Measurements from ENCODE around the gene TNFRSF19. TPM values are rescaled to one million over a fixed set of nuclear protein-coding genes. Genes with fewer than 3 reads are reported as not detected.
A peak's percentile ranks its signal among the peaks of the same experiment; 100 is the strongest.

Gene TNFRSF19
- total and polyA plus RNA-seq, 2 of the 13 experiments (the other 11 are each of a cell fraction or from before 2014, with no cell fraction given) = 75.3 to 77.7 TPM

DNA sequence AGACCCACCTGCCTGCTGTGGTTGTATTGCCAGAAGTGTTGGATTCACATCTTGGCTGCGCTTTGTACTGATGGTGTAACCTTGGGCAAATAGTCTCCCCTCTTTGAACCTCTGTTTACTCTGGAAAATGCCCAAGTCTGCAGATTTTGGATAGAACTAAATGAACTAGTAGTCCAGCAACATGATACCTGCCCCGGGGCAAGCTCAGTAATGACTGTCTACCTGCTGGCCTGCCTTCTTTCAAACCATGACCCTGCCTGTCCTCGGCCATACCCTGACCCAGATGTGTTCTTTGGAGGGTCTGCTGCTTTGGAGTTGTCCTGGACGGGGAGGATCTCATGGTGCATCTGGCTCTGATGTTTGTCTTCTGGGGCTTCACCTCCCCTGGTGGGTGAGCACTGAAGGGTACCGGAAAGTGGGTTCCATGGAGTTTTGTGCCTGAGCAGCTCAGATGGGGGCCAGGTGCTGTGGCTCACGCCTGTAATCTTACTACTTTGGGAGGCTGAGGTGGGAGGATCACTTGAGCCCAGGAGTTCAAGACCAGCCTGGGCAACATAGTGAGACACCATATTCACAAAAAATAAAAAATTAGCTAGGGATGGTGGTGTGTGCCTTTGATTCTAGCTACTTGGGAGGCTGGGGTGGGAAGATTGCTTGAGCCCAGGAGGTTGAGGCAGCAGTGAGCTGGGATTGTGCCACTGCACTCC lies 59.5 kb downstream of the TNFRSF19 start (continued):
- TF ChIP-seq POGK (CRISPR knock-in tag; conservative IDR thresholded peaks at IDR 0.05) (peak; percentile 69; the same call in 1 of the 2 replicates), SRY (CRISPR knock-in tag; IDR thresholded peaks at IDR 0.05) (no peak), CREB3 (CRISPR knock-in tag; IDR thresholded peaks at IDR 0.05) (no peak), ZFAT (CRISPR knock-in tag; conservative IDR thresholded peaks at IDR 0.05) (no peak), ZNF776 (CRISPR knock-in tag; IDR thresholded peaks at IDR 0.05) (no peak), CBFB (CRISPR knock-in tag; IDR thresholded peaks at IDR 0.05) (no peak), TOE1 (CRISPR knock-in tag; IDR thresholded peaks at IDR 0.05) (no peak), ZNF670 (CRISPR knock-in tag; IDR thresholded peaks at IDR 0.05; ENCODE audit: borderline replicate concordance) (no peak), ZFY (CRISPR knock-in tag; IDR thresholded peaks at IDR 0.05) (no peak), ZBTB34 (CRISPR knock-in tag; IDR thresholded peaks at IDR 0.05) (peak; percentile 92), BRD4 (CRISPR knock-in tag; IDR thresholded peaks at IDR 0.05) (no peak), TFDP1 (CRISPR knock-in tag; IDR thresholded peaks at IDR 0.05; ENCODE audit: borderline replicate concordance) (no peak)
- TF ChIP-seq, protein P1, sequence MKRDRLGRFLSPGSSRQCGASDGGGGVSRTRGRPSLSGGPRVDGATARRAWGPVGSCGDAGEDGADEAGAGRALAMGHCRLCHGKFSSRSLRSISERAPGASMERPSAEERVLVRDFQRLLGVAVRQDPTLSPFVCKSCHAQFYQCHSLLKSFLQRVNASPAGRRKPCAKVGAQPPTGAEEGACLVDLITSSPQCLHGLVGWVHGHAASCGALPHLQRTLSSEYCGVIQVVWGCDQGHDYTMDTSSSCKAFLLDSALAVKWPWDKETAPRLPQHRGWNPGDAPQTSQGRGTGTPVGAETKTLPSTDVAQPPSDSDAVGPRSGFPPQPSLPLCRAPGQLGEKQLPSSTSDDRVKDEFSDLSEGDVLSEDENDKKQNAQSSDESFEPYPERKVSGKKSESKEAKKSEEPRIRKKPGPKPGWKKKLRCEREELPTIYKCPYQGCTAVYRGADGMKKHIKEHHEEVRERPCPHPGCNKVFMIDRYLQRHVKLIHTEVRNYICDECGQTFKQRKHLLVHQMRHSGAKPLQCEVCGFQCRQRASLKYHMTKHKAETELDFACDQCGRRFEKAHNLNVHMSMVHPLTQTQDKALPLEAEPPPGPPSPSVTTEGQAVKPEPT (CRISPR knock-in tag; IDR thresholded peaks at IDR 0.05; ENCODE audit: low read depth) = no peak
- TF ChIP-seq, protein P2, sequence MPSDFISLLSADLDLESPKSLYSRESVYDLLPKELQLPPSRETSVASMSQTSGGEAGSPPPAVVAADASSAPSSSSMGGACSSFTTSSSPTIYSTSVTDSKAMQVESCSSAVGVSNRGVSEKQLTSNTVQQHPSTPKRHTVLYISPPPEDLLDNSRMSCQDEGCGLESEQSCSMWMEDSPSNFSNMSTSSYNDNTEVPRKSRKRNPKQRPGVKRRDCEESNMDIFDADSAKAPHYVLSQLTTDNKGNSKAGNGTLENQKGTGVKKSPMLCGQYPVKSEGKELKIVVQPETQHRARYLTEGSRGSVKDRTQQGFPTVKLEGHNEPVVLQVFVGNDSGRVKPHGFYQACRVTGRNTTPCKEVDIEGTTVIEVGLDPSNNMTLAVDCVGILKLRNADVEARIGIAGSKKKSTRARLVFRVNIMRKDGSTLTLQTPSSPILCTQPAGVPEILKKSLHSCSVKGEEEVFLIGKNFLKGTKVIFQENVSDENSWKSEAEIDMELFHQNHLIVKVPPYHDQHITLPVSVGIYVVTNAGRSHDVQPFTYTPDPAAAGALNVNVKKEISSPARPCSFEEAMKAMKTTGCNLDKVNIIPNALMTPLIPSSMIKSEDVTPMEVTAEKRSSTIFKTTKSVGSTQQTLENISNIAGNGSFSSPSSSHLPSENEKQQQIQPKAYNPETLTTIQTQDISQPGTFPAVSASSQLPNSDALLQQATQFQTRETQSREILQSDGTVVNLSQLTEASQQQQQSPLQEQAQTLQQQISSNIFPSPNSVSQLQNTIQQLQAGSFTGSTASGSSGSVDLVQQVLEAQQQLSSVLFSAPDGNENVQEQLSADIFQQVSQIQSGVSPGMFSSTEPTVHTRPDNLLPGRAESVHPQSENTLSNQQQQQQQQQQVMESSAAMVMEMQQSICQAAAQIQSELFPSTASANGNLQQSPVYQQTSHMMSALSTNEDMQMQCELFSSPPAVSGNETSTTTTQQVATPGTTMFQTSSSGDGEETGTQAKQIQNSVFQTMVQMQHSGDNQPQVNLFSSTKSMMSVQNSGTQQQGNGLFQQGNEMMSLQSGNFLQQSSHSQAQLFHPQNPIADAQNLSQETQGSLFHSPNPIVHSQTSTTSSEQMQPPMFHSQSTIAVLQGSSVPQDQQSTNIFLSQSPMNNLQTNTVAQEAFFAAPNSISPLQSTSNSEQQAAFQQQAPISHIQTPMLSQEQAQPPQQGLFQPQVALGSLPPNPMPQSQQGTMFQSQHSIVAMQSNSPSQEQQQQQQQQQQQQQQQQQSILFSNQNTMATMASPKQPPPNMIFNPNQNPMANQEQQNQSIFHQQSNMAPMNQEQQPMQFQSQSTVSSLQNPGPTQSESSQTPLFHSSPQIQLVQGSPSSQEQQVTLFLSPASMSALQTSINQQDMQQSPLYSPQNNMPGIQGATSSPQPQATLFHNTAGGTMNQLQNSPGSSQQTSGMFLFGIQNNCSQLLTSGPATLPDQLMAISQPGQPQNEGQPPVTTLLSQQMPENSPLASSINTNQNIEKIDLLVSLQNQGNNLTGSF (CRISPR knock-in tag; IDR thresholded peaks at IDR 0.05) = no peak
